Astrocyte of the cerebellum (primary cell): ENCODE measurements around the gene FOXN3.
"Not testable (repeated sequence)": the region's sequence is repeated elsewhere in the genome, so short reads cannot be mapped to it uniquely, and the experiment has no call there.

Experiments used
- DNase-seq: peaks from one replicate; pipeline ENCODE4 v3.0.0-alpha.2; 2011; ENCODE audit warnings: low read depth
- H3K4me3 ChIP-seq: 2 replicates; pipeline ENCODE4 v1.5.1; 2011; ENCODE audit warnings: mild to moderate bottlenecking, low read depth, low read length, moderate library complexity
- CTCF ChIP-seq: IDR thresholded peaks from 2 replicates; pipeline ENCODE4 v1.5.1; 2012; ENCODE audit warnings: low read length, low read depth, moderate library complexity, mild to moderate bottlenecking; ENCODE audit errors: missing control alignments
- in situ Hi-C: cut with HindIII; loops from 2 replicates; pipeline ENCODE4 v1.10.0; 2017; ENCODE audit warnings: low sequenced_read_pairs

Gene FOXN3

GRCh38 chr14:89251061-89251460, 166.0 kb downstream of the FOXN3 start:
- in situ Hi-C loops, result no loop called here
- TF ChIP-seq CTCF, result no peak
- H3K4me3 ChIP-seq, result no peak overlapping the region
- no peak for DNase-seq

GRCh38 chr14:89250655-89250975, 166.4 kb downstream of the FOXN3 start:
- in situ Hi-C loops, H3K4me3 ChIP-seq, DNase-seq: not testable (repeated sequence)

- no peak for TF ChIP-seq CTCF
- no peak overlapping the region for H3K4me3 ChIP-seq
- no peak for DNase-seq
- in situ Hi-C loops, result no loop called here
These were observed 166.9 kb downstream of the FOXN3 start for GRCh38 chr14:89249972-89250654.

GRCh38 chr14:89249065-89249695, 167.9 kb downstream of the FOXN3 start:
- H3K4me3 ChIP-seq, result no peak overlapping the region
- TF ChIP-seq CTCF, result no peak
- DNase-seq, result no peak
- in situ Hi-C loops, result no loop called here

- DNase-seq, result no peak
- no peak for TF ChIP-seq CTCF
- in situ Hi-C loops, result no loop called here
- no peak overlapping the region for H3K4me3 ChIP-seq
These were observed 168.5 kb downstream of the FOXN3 start for GRCh38 chr14:89248411-89249064.

- TF ChIP-seq CTCF, result no peak
- in situ Hi-C loops, result no loop called here
- no peak overlapping the region for H3K4me3 ChIP-seq
- no peak for DNase-seq
These were observed 169.4 kb downstream of the FOXN3 start for GRCh38 chr14:89247457-89248122.

GRCh38 chr14:89246290-89246689, 170.7 kb downstream of the FOXN3 start:
- no peak for DNase-seq
- in situ Hi-C loops, result no loop called here
- TF ChIP-seq CTCF, result no peak
- no peak overlapping the region for H3K4me3 ChIP-seq
